Suprapubic skin (tissue), 4 donors: ENCODE data around the gene RBM7.

ENCODE experiments used
- EP300 ChIP-seq: sonication (generic); formaldehyde crosslinking; IDR thresholded peaks from one replicate; pipeline ENCODE4 v1.6.1; 2017; ENCODE audit warnings: antibody characterized with exemption
- POLR2A ChIP-seq, 2 donors: fragments of 450-650 bp; IDR thresholded peaks; one replicate each; pipeline ENCODE4 v1.6.1; 2017; ENCODE audit warnings: antibody characterized with exemption in 2 of 2, mild to moderate bottlenecking in 2 of 2, moderate library complexity in 2 of 2
- POLR2AphosphoS5 ChIP-seq, 3 donors: sonication (generic); formaldehyde crosslinking; IDR thresholded peaks; one replicate each; pipeline ENCODE4 v1.6.1; 2017; ENCODE audit warnings: antibody characterized with exemption in 3 of 3
- TF ChIP-seq, protein P1 (sequence below), 2 donors: fragments of 200-600 bp in 1 of 2; fragments of 450-650 bp in 1 of 2; sonication (generic) in 1 of 2; IDR thresholded peaks; one replicate each; pipeline ENCODE4 v1.5.1; 2016 to 2019; ENCODE audit warnings: antibody characterized with exemption in 2 of 2, mild to moderate bottlenecking in 1 of 2, moderate library complexity in 1 of 2

- TF ChIP-seq, protein P1, sequence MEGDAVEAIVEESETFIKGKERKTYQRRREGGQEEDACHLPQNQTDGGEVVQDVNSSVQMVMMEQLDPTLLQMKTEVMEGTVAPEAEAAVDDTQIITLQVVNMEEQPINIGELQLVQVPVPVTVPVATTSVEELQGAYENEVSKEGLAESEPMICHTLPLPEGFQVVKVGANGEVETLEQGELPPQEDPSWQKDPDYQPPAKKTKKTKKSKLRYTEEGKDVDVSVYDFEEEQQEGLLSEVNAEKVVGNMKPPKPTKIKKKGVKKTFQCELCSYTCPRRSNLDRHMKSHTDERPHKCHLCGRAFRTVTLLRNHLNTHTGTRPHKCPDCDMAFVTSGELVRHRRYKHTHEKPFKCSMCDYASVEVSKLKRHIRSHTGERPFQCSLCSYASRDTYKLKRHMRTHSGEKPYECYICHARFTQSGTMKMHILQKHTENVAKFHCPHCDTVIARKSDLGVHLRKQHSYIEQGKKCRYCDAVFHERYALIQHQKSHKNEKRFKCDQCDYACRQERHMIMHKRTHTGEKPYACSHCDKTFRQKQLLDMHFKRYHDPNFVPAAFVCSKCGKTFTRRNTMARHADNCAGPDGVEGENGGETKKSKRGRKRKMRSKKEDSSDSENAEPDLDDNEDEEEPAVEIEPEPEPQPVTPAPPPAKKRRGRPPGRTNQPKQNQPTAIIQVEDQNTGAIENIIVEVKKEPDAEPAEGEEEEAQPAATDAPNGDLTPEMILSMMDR (IDR thresholded peaks at IDR 0.05): peak in 1 of 2 donors; percentile 30
- TF ChIP-seq POLR2A (IDR thresholded peaks at IDR 0.05) (peak in 1 of 2 donors; percentile 11), POLR2AphosphoS5 (IDR thresholded peaks at IDR 0.05) (peak in 2 of 3 donors; percentile 30 to 39), EP300 (no peak)
Observed at GRCh38 chr11:114439229-114440120, 39.0 kb downstream of the RBM7 start, which contains the start of gene REXO2.
